ENCODE measurements around the gene APBA2.

DNA sequence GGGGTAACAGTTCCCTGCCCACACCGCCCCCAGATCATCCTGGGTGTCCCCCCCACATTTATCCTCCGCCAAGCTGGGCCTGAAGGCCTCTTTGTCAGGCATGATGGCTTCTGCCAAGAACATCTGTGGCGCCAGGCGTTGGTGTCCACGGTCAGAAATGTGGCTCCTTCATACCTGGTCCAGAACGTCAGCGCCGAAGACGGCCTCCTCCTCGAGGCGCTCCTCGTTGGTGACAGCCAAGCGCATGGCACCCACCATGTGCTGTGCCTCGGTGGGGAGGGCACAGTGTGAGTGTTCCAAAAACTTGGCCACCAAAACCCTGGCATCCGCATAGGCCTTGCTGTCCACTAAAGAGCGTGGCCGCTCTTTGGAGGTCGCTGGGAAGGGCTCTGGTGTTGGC, 237.4 kb downstream of the APBA2 start:
- TF ChIP-seq RORA (CRISPR knock-in tag; IDR thresholded peaks at IDR 0.05), result no peak
- no peak for TF ChIP-seq ZNF777 (CRISPR knock-in tag; IDR thresholded peaks at IDR 0.05)

All from HepG2 (cell line).